Astrocyte (in vitro differentiated cells and primary cell): Measurements from ENCODE around the gene MAP2K7. TPM values are rescaled to one million over a fixed set of nuclear protein-coding genes. Genes with fewer than 3 reads are reported as not detected.
"Not testable (repeated sequence)": the region's sequence is repeated elsewhere in the genome, so short reads cannot be mapped to it uniquely, and the experiment has no call there.

Experiments
- DNase-seq: peaks from one replicate; pipeline ENCODE4 v3.0.0-alpha.2; 2010; ENCODE audit warnings: low read depth
- FAIRE-seq: peaks from 2 replicates; lab custom pipeline; 2011; peaks lifted over from hg19 to GRCh38; lab: Jason Lieb, UNC
- H2AFZ ChIP-seq: 2 replicates; pipeline ENCODE4 v1.6.0; 2012; ENCODE audit warnings: low read depth, low read length, inconsistent platforms
- H3K27ac ChIP-seq: 2 replicates; pipeline ENCODE4 v1.5.1; 2011; ENCODE audit warnings: low read depth, low read length, inconsistent platforms
- H3K27me3 ChIP-seq: 2 replicates; pipeline ENCODE4 v1.6.0; 2011; ENCODE audit warnings: low read length, inconsistent platforms; ENCODE audit not compliant: insufficient read depth
- H3K36me3 ChIP-seq: 2 replicates; pipeline ENCODE4 v1.5.1; 2011; ENCODE audit warnings: low read length, inconsistent platforms; ENCODE audit not compliant: insufficient read depth
- H3K4me1 ChIP-seq: 2 replicates; pipeline ENCODE4 v1.5.1; 2011; ENCODE audit warnings: low read length, inconsistent platforms; ENCODE audit not compliant: insufficient read depth
- H3K4me2 ChIP-seq: 2 replicates; pipeline ENCODE4 v1.6.0; 2012; ENCODE audit warnings: low read length, inconsistent platforms
- H3K4me3 ChIP-seq: 2 replicates; pipeline ENCODE4 v1.5.1; 2011; ENCODE audit warnings: low read depth, mild to moderate bottlenecking, low read length, inconsistent platforms; ENCODE audit not compliant: insufficient read depth
- H3K79me2 ChIP-seq: 2 replicates; pipeline ENCODE4 v1.6.0; 2012; ENCODE audit warnings: mild to moderate bottlenecking, low read length, inconsistent platforms; ENCODE audit not compliant: insufficient read depth
- H3K9ac ChIP-seq: 2 replicates; pipeline ENCODE4 v1.6.0; 2012; ENCODE audit warnings: mild to moderate bottlenecking, low read length, inconsistent platforms
- H3K9me3 ChIP-seq: 2 replicates; pipeline ENCODE4 v1.5.1; 2012; ENCODE audit warnings: low read depth, mild to moderate bottlenecking, low read length, inconsistent platforms; ENCODE audit not compliant: insufficient read depth
- H4K20me1 ChIP-seq: 2 replicates; pipeline ENCODE4 v1.6.0; 2012; ENCODE audit warnings: low read length, inconsistent platforms; ENCODE audit not compliant: insufficient read depth
- H3K27ac Mint-ChIP-seq: one replicate; pipeline ENCODE4 v1.8.0; 2021; ENCODE audit warnings: mild to moderate bottlenecking, mixed read lengths; ENCODE audit not compliant: unreplicated experiment
- H3K27me3 Mint-ChIP-seq: one replicate; pipeline ENCODE4 v1.8.0; 2021; ENCODE audit warnings: low read depth, mixed read lengths; ENCODE audit not compliant: unreplicated experiment
- H3K36me3 Mint-ChIP-seq: one replicate; pipeline ENCODE4 v1.8.0; 2021; ENCODE audit warnings: low read depth, mixed read lengths; ENCODE audit not compliant: unreplicated experiment
- H3K4me1 Mint-ChIP-seq: one replicate; pipeline ENCODE4 v1.8.0; 2021; ENCODE audit warnings: low read depth, mixed read lengths; ENCODE audit not compliant: unreplicated experiment
- H3K4me3 Mint-ChIP-seq: one replicate; pipeline ENCODE4 v1.8.0; 2021; ENCODE audit warnings: mild to moderate bottlenecking, moderate library complexity, mixed read lengths; ENCODE audit not compliant: unreplicated experiment
- H3K9me3 Mint-ChIP-seq: one replicate; pipeline ENCODE4 v1.8.0; 2021; ENCODE audit warnings: mild to moderate bottlenecking, mixed read lengths; ENCODE audit not compliant: unreplicated experiment
- EZH2 ChIP-seq: IDR thresholded peaks from 2 replicates; pipeline ENCODE4 v1.6.1; 2012; ENCODE audit warnings: mild to moderate bottlenecking, low read length, inconsistent platforms; ENCODE audit not compliant: insufficient read depth
- total RNA-seq: library from RNA; stranded (reverse); gene quantifications from 2 replicates; pipeline ENCODE4 v1.2.1, GENCODE V29; 2021
- TF ChIP-seq, protein P1 (sequence below): IDR thresholded peaks from 2 replicates; pipeline ENCODE4 v1.5.1; 2011; ENCODE audit warnings: low read depth, mild to moderate bottlenecking, inconsistent platforms, low read length, moderate library complexity; ENCODE audit not compliant: insufficient read depth

MAP2K7 gene
- total RNA-seq, 1 donor from 2014 or later, result 22.9 TPM

- DNase-seq (no peak), FAIRE-seq (no peak)
- no peaks in the 10 kb centered on the region for H3K27me3 ChIP-seq
- H2AFZ ChIP-seq, result no peak overlapping the region
- TF ChIP-seq EZH2, result no peak
- TF ChIP-seq, protein P1, sequence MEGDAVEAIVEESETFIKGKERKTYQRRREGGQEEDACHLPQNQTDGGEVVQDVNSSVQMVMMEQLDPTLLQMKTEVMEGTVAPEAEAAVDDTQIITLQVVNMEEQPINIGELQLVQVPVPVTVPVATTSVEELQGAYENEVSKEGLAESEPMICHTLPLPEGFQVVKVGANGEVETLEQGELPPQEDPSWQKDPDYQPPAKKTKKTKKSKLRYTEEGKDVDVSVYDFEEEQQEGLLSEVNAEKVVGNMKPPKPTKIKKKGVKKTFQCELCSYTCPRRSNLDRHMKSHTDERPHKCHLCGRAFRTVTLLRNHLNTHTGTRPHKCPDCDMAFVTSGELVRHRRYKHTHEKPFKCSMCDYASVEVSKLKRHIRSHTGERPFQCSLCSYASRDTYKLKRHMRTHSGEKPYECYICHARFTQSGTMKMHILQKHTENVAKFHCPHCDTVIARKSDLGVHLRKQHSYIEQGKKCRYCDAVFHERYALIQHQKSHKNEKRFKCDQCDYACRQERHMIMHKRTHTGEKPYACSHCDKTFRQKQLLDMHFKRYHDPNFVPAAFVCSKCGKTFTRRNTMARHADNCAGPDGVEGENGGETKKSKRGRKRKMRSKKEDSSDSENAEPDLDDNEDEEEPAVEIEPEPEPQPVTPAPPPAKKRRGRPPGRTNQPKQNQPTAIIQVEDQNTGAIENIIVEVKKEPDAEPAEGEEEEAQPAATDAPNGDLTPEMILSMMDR, result no peak
- H3K4me3 ChIP-seq, result no peak overlapping the region
- H3K79me2 ChIP-seq, result no peaks in the 10 kb centered on the region
- Mint-ChIP-seq H3K27me3 (peaks cover 10% of the 10 kb centered on the region), H3K9me3 (no peaks in the 10 kb centered on the region), H3K4me1 (peaks cover 4% of the 10 kb centered on the region), H3K27ac (no peak overlapping the region), H3K4me3 (no peak overlapping the region), H3K36me3 (peaks cover 2% of the 10 kb centered on the region)
- H3K9ac ChIP-seq, result no peak overlapping the region
- no peaks in the 10 kb centered on the region for H3K9me3 ChIP-seq
- H3K4me2 ChIP-seq, result no peak overlapping the region
- no peaks in the 10 kb centered on the region for H3K36me3 ChIP-seq
- H3K27ac ChIP-seq, result no peak overlapping the region
- peaks cover 13% of the 10 kb centered on the region for H4K20me1 ChIP-seq
- H3K4me1 ChIP-seq, result no peaks in the 10 kb centered on the region
Measured at GRCh38 chr19:7857727-7858108, 46.0 kb upstream of the MAP2K7 start.

DNA sequence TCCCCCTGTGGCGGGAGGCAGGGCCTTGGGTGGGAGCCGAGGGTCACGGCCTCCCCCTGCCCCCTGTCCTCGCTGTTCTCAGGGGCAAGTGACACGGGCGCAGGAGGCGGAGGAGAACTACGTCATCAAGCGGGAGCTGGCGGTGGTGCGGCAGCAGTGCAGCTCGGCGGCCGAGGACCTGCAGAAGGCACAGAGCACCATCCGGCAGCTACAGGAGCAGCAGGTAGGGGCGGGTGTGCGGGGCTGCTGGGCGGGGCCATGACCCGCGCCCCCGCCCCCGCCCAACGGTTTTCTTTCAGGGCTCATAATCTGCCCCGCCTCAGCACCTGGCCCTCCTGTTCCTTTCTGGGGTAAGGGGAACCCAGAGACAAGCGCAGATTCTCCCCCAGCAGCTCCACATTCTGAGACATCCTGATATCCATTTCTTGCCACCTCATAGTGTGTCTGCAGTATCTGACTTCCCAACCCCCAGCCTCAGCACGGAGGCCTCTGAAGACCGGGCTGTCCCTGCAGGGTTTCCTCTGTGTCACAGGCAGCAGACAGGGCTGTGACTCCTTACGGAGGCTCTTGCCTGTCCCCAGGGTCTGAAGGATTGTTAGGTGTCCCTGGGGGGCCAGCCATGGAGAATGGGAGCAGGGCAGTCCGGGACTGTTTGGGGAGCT is 45.4 kb upstream of the MAP2K7 start:
- Histone ChIP-seq H3K4me2 (no peak overlapping the region), H3K27ac (no peak overlapping the region), H4K20me1 (peaks cover 9% of the 10 kb centered on the region), H3K9ac (no peak overlapping the region), H3K79me2 (no peaks in the 10 kb centered on the region), H3K36me3 (no peaks in the 10 kb centered on the region), H3K9me3 (no peaks in the 10 kb centered on the region), H3K4me1 (no peaks in the 10 kb centered on the region), H2AFZ (no peak overlapping the region), H3K4me3 (no peak overlapping the region), H3K27me3 (no peaks in the 10 kb centered on the region)
- Mint-ChIP-seq H3K36me3 (peaks cover 2% of the 10 kb centered on the region), H3K9me3 (no peaks in the 10 kb centered on the region), H3K4me3 (no peak overlapping the region), H3K27me3 (peaks cover 10% of the 10 kb centered on the region), H3K4me1 (peaks cover 2% of the 10 kb centered on the region), H3K27ac (no peak overlapping the region)
- no peak for DNase-seq
- FAIRE-seq, result no peak
- TF ChIP-seq EZH2, result no peak
- TF ChIP-seq, protein P1, result no peak

- not testable (repeated sequence) for H3K27me3 Mint-ChIP-seq, FAIRE-seq
Measured at GRCh38 chr19:7859087-7859486, 44.6 kb upstream of the MAP2K7 start.

More at GRCh38 chr19:7859087-7859486, 44.6 kb upstream of the MAP2K7 start:
- not testable (repeated sequence) for H3K27ac ChIP-seq, H3K79me2 ChIP-seq, H3K36me3 ChIP-seq, H2AFZ ChIP-seq, H3K4me1 Mint-ChIP-seq, H3K9me3 Mint-ChIP-seq, H3K4me2 ChIP-seq, H3K4me3 Mint-ChIP-seq, H3K4me1 ChIP-seq, H3K9ac ChIP-seq, H3K9me3 ChIP-seq, H3K27me3 ChIP-seq, H4K20me1 ChIP-seq, H3K4me3 ChIP-seq, H3K27ac Mint-ChIP-seq, DNase-seq, H3K36me3 Mint-ChIP-seq
